OCI-LY3 (cell line): ENCODE results near the gene MAP7D3.

ENCODE experiments used
- H2AFZ ChIP-seq: fragments of 200-600, 300-600 bp; shearing (Covaris generic); 2 replicates; pipeline ENCODE4 v1.6.0; 2014; ENCODE audit warnings: antibody characterized with exemption, low read depth, low read length
- H3K27ac ChIP-seq: fragments of 200-600, 300-600 bp; sonication (generic); 2 replicates; pipeline ENCODE4 v1.5.1; 2014; ENCODE audit warnings: mild to moderate bottlenecking, low read length, moderate library complexity, mixed read lengths
- H3K27me3 ChIP-seq: fragments of 200-600, 300-600 bp; sonication (generic); 2 replicates; pipeline ENCODE4 v1.6.1; 2014; ENCODE audit warnings: low read depth, low read length, mixed read lengths
- H3K36me3 ChIP-seq: fragments of 200-600, 300-600 bp; sonication (generic); replicated peaks from 2 replicates; pipeline ENCODE3; 2014; ENCODE audit warnings: low read depth, low read length, mixed read lengths
- H3K4me1 ChIP-seq: fragments of 300-600, 200-600 bp; sonication (generic); 2 replicates; pipeline ENCODE4 v1.6.1; 2014; ENCODE audit warnings: low read length, mixed read lengths
- H3K4me2 ChIP-seq: fragments of 200-600, 300-600 bp; sonication (generic); 2 replicates; pipeline ENCODE4 v1.6.1; 2014; ENCODE audit warnings: low read length, mixed read lengths
- H3K4me3 ChIP-seq: fragments of 300-600, 200-600 bp; sonication (generic); 2 replicates; pipeline ENCODE4 v1.5.1; 2014; ENCODE audit warnings: antibody characterized with exemption, mild to moderate bottlenecking, low read length, moderate library complexity
- H3K79me2 ChIP-seq: fragments of 300-600, 200-600 bp; shearing (Covaris generic); 2 replicates; pipeline ENCODE4 v1.6.1; 2014; ENCODE audit warnings: mild to moderate bottlenecking, low read length, mixed read lengths
- H3K9ac ChIP-seq: fragments of 300-600, 200-600 bp; shearing (Covaris generic); 2 replicates; pipeline ENCODE4 v1.6.0; 2014; ENCODE audit warnings: mild to moderate bottlenecking, low read length, moderate library complexity
- H3K9me3 ChIP-seq: fragments of 200-600, 300-600 bp; shearing (Covaris generic); 2 replicates; pipeline ENCODE4 v1.6.1; 2014; ENCODE audit warnings: low read length, mixed read lengths; ENCODE audit not compliant: insufficient read depth
- H4K20me1 ChIP-seq: fragments of 200-600, 300-600 bp; sonication (generic); 2 replicates; pipeline ENCODE4 v1.6.1; 2016; ENCODE audit warnings: low read length, mixed read lengths; ENCODE audit not compliant: insufficient read depth
- CTCF ChIP-seq: fragments of 200-600, 300-600 bp; sonication (generic); IDR thresholded peaks from 2 replicates; pipeline ENCODE4 v1.5.1; 2014; ENCODE audit warnings: antibody characterized with exemption, low read length, low read depth
- EZH2phosphoT487 ChIP-seq: fragments of 200-600 bp; shearing (Covaris generic); IDR thresholded peaks from 2 replicates; pipeline ENCODE4 v1.6.1; 2018; ENCODE audit warnings: antibody characterized with exemption, mixed run types, low read depth

The MAP7D3 gene

DNA sequence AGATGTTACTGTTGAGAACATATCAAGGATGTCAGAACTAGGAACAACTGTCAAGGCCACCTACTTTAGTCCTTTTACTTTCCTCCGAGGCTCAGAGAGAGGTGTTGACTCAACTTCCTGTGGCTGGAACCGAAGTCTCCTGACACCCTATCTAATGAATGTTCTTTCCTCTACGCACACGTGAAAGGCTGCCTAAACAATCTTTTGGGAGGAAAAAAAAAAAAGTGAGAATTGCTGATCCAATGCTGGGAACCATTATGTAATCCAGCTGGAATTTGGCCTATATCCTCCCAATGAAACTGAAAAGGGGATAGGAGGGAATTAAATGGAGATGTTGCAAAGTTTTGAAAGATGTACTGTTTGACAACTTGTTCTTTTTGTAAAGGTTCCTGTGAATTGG, 8.3 kb upstream of the MAP7D3 start:
- Histone ChIP-seq H3K9ac (no peak overlapping the region), H3K4me3 (no peak overlapping the region), H3K36me3 (no peaks in the 10 kb centered on the region), H4K20me1 (no peaks in the 10 kb centered on the region), H3K4me2 (no peak overlapping the region), H3K27ac (no peak overlapping the region), H2AFZ (no peak overlapping the region), H3K4me1 (no peaks in the 10 kb centered on the region), H3K9me3 (no peaks in the 10 kb centered on the region), H3K27me3 (no peaks in the 10 kb centered on the region), H3K79me2 (no peaks in the 10 kb centered on the region)
- TF ChIP-seq EZH2phosphoT487 (no peak), CTCF (no peak)

- Histone ChIP-seq H3K4me1 (no peaks in the 10 kb centered on the region), H4K20me1 (no peaks in the 10 kb centered on the region), H3K4me3 (no peak overlapping the region), H3K27ac (no peak overlapping the region), H3K9me3 (no peaks in the 10 kb centered on the region), H2AFZ (no peak overlapping the region), H3K9ac (no peak overlapping the region), H3K27me3 (no peaks in the 10 kb centered on the region), H3K79me2 (no peaks in the 10 kb centered on the region), H3K4me2 (no peak overlapping the region), H3K36me3 (no peaks in the 10 kb centered on the region)
- TF ChIP-seq CTCF (no peak), EZH2phosphoT487 (no peak)
Observed at GRCh38 chrX:136258951-136259350, 7.8 kb upstream of the MAP7D3 start.

DNA sequence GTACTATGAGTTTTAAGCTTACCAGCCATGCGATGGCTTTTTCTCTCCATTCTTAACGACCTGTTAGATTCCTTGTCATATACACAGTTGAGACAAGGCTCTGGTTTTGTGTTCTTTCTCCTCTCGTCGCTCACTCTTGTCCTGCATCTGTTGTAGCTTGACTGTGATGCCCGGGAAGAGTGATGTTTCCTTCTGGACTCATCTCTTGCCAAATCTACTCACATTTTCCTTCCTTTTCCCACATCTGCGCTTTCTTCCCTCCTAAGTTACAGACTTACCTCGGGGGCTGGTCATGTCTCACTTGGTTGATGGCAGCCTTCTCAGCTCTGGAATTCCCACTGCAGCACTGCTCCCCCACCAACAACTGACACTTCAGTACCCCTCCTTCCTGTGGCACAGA, 4.8 kb upstream of the MAP7D3 start:
- H3K27me3 ChIP-seq, result no peaks in the 10 kb centered on the region
- TF ChIP-seq EZH2phosphoT487 (no peak), CTCF (no peak)
- H3K79me2 ChIP-seq, result no peaks in the 10 kb centered on the region
- no peak overlapping the region for H3K9ac ChIP-seq
- H3K4me3 ChIP-seq, result no peak overlapping the region
- no peaks in the 10 kb centered on the region for H3K9me3 ChIP-seq
- no peaks in the 10 kb centered on the region for H3K4me1 ChIP-seq
- no peaks in the 10 kb centered on the region for H4K20me1 ChIP-seq
- no peak overlapping the region for H3K27ac ChIP-seq
- no peak overlapping the region for H3K4me2 ChIP-seq
- no peaks in the 10 kb centered on the region for H3K36me3 ChIP-seq
- no peak overlapping the region for H2AFZ ChIP-seq

DNA sequence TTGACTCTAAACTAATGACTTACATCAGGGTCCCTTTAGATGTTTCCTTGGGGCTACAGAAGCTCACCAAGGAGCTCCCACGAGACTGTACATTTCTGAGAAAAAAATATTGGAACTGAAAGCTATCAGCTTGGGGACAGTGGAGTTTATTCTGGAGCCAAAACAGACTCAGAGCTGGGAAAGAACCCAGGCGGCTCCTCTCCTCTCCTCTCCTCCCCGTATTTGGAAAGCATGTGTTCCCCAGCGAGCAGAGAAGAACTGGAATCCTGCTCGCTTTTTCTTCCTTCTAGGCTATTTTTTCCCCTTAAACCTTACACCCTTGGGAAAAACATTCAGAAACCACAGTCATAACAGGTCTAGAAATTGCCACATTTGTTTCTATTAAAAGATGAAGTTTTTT, 4.3 kb upstream of the MAP7D3 start:
- no peak for TF ChIP-seq CTCF
- no peak for TF ChIP-seq EZH2phosphoT487
- no peak overlapping the region for H2AFZ ChIP-seq
- no peaks in the 10 kb centered on the region for H3K9me3 ChIP-seq
- no peaks in the 10 kb centered on the region for H3K27me3 ChIP-seq
- H3K9ac ChIP-seq, result no peak overlapping the region
- no peaks in the 10 kb centered on the region for H3K36me3 ChIP-seq
- H3K4me2 ChIP-seq, result no peak overlapping the region
- no peak overlapping the region for H3K27ac ChIP-seq
- no peaks in the 10 kb centered on the region for H3K4me1 ChIP-seq
- no peaks in the 10 kb centered on the region for H4K20me1 ChIP-seq
- H3K79me2 ChIP-seq, result peaks cover 5% of the 10 kb centered on the region; the same call in 1 of the 2 replicates
- H3K4me3 ChIP-seq, result no peak overlapping the region
